HEK293 (cell line): ENCODE measurements around the gene HOXB8.

Experiments
- BCL11A ChIP-seq: fragments of 450-650 bp; formaldehyde crosslinking; IDR thresholded peaks from 2 replicates; pipeline ENCODE4 v1.5.1; 2016; ENCODE audit warnings: low read depth, missing biosample characterization, missing genetic modification characterization
- EGR2 ChIP-seq: fragments of 450-650 bp; formaldehyde crosslinking; IDR thresholded peaks from 2 replicates; pipeline ENCODE4 v1.5.1; 2016; ENCODE audit warnings: low read depth, missing biosample characterization, missing genetic modification characterization
- FEZF1 ChIP-seq: fragments of 450-650 bp; formaldehyde crosslinking; IDR thresholded peaks from 2 replicates; pipeline ENCODE4 v1.5.1; 2016; ENCODE audit warnings: missing biosample characterization, missing genetic modification characterization
- GLIS2 ChIP-seq: fragments of 450-650 bp; formaldehyde crosslinking; IDR thresholded peaks from 2 replicates; pipeline ENCODE4 v1.5.1; 2016; ENCODE audit warnings: missing biosample characterization, missing genetic modification characterization
- HOXA7 ChIP-seq: sonication (generic); formaldehyde crosslinking; IDR thresholded peaks from 2 replicates; pipeline ENCODE4 v1.8.1; 2022; ENCODE audit warnings: missing genetic modification reagents, borderline replicate concordance
- HOXD13 ChIP-seq: sonication (generic); formaldehyde crosslinking; IDR thresholded peaks from 2 replicates; pipeline ENCODE4 v1.8.0; 2022; ENCODE audit warnings: missing genetic modification reagents, borderline replicate concordance
- SALL2 ChIP-seq: fragments of 450-650 bp; formaldehyde crosslinking; IDR thresholded peaks from 2 replicates; pipeline ENCODE4 v1.5.0; 2017; ENCODE audit warnings: missing biosample characterization, mild to moderate bottlenecking, missing genetic modification characterization, borderline replicate concordance
- SP2 ChIP-seq: fragments of 450-650 bp; formaldehyde crosslinking; IDR thresholded peaks from 2 replicates; pipeline ENCODE4 v1.5.1; 2016; ENCODE audit warnings: missing biosample characterization, missing genetic modification characterization
- TRIM28 ChIP-seq: IDR thresholded peaks from 2 replicates; pipeline ENCODE4 v1.6.1; 2011; ENCODE audit warnings: low read length, control low read depth, borderline replicate concordance
- ZBTB20 ChIP-seq: fragments of 450-650 bp; formaldehyde crosslinking; IDR thresholded peaks from 2 replicates; pipeline ENCODE4 v1.5.1; 2016; ENCODE audit warnings: missing biosample characterization, missing genetic modification characterization
- ZBTB21 ChIP-seq: fragments of 450-650 bp; formaldehyde crosslinking; IDR thresholded peaks from 2 replicates; pipeline ENCODE4 v1.5.1; 2017; ENCODE audit warnings: missing biosample characterization, missing genetic modification characterization
- ZBTB8A ChIP-seq: fragments of 450-650 bp; formaldehyde crosslinking; IDR thresholded peaks from 2 replicates; pipeline ENCODE4 v1.5.1; 2016; ENCODE audit warnings: missing biosample characterization, missing genetic modification characterization
- ZFHX2 ChIP-seq: fragments of 450-650 bp; formaldehyde crosslinking; conservative IDR thresholded peaks from 2 replicates; pipeline ENCODE4 v1.5.1; 2016; ENCODE audit warnings: missing biosample characterization, missing genetic modification characterization
- ZNF10 ChIP-seq: fragments of 450-650 bp; formaldehyde crosslinking; IDR thresholded peaks from 2 replicates; pipeline ENCODE4 v1.5.1; 2017; ENCODE audit warnings: missing biosample characterization, missing genetic modification characterization
- ZNF114 ChIP-seq: fragments of 450-650 bp; formaldehyde crosslinking; IDR thresholded peaks from 2 replicates; pipeline ENCODE4 v1.5.0; 2017; ENCODE audit warnings: missing biosample characterization, missing genetic modification characterization
- ZNF121 ChIP-seq: fragments of 450-650 bp; formaldehyde crosslinking; IDR thresholded peaks from 2 replicates; pipeline ENCODE4 v1.5.1; 2016; ENCODE audit warnings: missing biosample characterization, missing genetic modification characterization
- ZNF146 ChIP-seq: fragments of 450-650 bp; formaldehyde crosslinking; IDR thresholded peaks from 2 replicates; pipeline ENCODE4 v1.5.1; 2016; ENCODE audit warnings: missing biosample characterization, missing genetic modification characterization
- ZNF169 ChIP-seq: fragments of 450-650 bp; formaldehyde crosslinking; IDR thresholded peaks from 2 replicates; pipeline ENCODE4 v1.5.1; 2016; ENCODE audit warnings: missing biosample characterization, missing genetic modification characterization
- ZNF223 ChIP-seq: fragments of 450-650 bp; formaldehyde crosslinking; IDR thresholded peaks from 2 replicates; pipeline ENCODE4 v1.5.1; 2016; ENCODE audit warnings: missing biosample characterization, missing genetic modification characterization
- ZNF292 ChIP-seq: fragments of 450-650 bp; formaldehyde crosslinking; IDR thresholded peaks from 2 replicates; pipeline ENCODE4 v1.5.1; 2016; ENCODE audit warnings: low read depth, missing biosample characterization, missing genetic modification characterization, borderline replicate concordance
- ZNF335 ChIP-seq: fragments of 450-650 bp; formaldehyde crosslinking; conservative IDR thresholded peaks from 2 replicates; pipeline ENCODE4 v1.5.1; 2016; ENCODE audit warnings: missing biosample characterization, missing genetic modification characterization
- ZNF501 ChIP-seq: fragments of 450-650 bp; formaldehyde crosslinking; IDR thresholded peaks from 2 replicates; pipeline ENCODE4 v1.5.1; 2016; ENCODE audit warnings: missing biosample characterization, missing genetic modification characterization
- ZNF600 ChIP-seq: fragments of 450-650 bp; formaldehyde crosslinking; IDR thresholded peaks from 2 replicates; pipeline ENCODE4 v1.5.1; 2016; ENCODE audit warnings: missing biosample characterization, missing genetic modification characterization
- ZNF660 ChIP-seq: fragments of 450-650 bp; IDR thresholded peaks from 2 replicates; pipeline ENCODE4 v1.5.1; 2018; ENCODE audit warnings: missing biosample characterization, mild to moderate bottlenecking, missing genetic modification characterization
- ZNF830 ChIP-seq: fragments of 450-650 bp; IDR thresholded peaks from 2 replicates; pipeline ENCODE4 v1.5.0; 2018; ENCODE audit warnings: missing biosample characterization, missing genetic modification characterization, low read depth, mild to moderate bottlenecking, moderate library complexity
- TF ChIP-seq, protein P1 (sequence below): fragments of 450-650 bp; formaldehyde crosslinking; IDR thresholded peaks from 2 replicates; pipeline ENCODE4; 2016; ENCODE audit warnings: missing biosample characterization, missing genetic modification characterization
- TF ChIP-seq, protein P2 (sequence below): fragments of 450-650 bp; formaldehyde crosslinking; IDR thresholded peaks from 2 replicates; pipeline ENCODE4 v1.5.1; 2016; ENCODE audit warnings: missing biosample characterization, missing genetic modification characterization
- TF ChIP-seq, protein P3 (sequence below): fragments of 450-650 bp; formaldehyde crosslinking; IDR thresholded peaks from 2 replicates; pipeline ENCODE4 v1.5.1; 2016; ENCODE audit warnings: missing biosample characterization, missing genetic modification characterization, borderline replicate concordance
- TF ChIP-seq, protein P4 (sequence below): fragments of 450-650 bp; formaldehyde crosslinking; IDR thresholded peaks from 2 replicates; pipeline ENCODE4 v1.5.1; 2017; ENCODE audit warnings: missing biosample characterization, missing genetic modification characterization
- TF ChIP-seq, protein P5 (sequence below): fragments of 450-650 bp; formaldehyde crosslinking; IDR thresholded peaks from 2 replicates; pipeline ENCODE4 v1.5.1; 2016; ENCODE audit warnings: missing biosample characterization, missing genetic modification characterization, borderline replicate concordance

The HOXB8 gene

DNA sequence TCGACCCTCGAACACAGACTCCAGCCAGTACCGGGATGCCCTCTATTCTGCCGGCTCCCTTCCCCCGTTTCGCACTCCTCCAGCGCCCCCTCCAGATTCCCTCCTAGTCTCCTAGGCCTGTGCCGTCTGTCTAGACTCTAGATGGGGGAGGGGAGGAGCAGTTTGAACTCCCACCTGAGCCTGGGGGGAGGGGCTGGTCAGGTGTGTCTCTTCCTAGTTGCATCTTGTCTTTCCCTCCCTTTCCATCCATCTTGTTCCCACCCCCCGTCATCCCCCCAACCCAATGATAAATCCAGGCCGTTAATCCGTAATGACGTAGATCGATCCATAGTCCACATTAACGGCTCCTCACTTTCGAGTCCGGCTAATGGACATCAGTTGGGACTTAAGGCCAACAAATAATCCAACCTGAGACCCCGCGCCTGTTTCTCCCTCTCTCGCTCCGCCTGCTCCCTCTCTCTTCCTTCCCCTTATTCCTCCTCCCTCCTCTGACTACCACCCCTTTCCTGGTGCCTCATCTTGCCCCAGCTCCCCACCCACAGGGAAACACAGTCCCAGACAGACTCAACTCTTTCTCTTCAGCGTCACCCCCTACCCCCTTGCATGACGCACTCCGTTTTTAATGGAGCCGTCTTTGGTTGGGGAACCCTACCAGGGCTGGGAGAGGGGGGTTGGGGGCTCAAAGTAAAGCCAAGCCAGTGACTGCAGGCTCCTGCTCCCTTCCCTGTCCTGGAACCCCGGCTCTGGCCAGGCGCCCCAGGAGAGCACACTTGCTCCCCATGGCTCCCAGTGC lies 18.2 kb downstream of the HOXB8 start (continued):
- TF ChIP-seq ZNF600 (tag by site-specific recombination) (peak; percentile 89), ZNF223 (0 out of 2 replicates have a peak, but pooled peaks have one; percentile 58), ZNF335 (peak; percentile 34; the same call in 1 of the 2 replicates), BCL11A (tag by site-specific recombination) (0 out of 2 replicates have a peak, but pooled peaks have one; percentile 43), FEZF1 (tag by site-specific recombination) (0 out of 2 replicates have a peak, but pooled peaks have one; percentile 7), ZBTB20 (tag by site-specific recombination) (peak; percentile 19; the same call in 1 of the 2 replicates), HOXA7 (no peak), ZNF501 (tag by site-specific recombination) (no peak), EGR2 (tag by site-specific recombination) (peak; percentile 46), SP2 (tag by site-specific recombination) (peak; percentile 74), HOXD13 (CRISPR knock-in tag) (no peak), ZBTB8A (tag by site-specific recombination) (no peak; the same call in none of the 2 replicates), GLIS2 (no peak; the same call in 1 of the 2 replicates), ZNF146 (peak; percentile 15; the same call in 1 of the 2 replicates), ZBTB21 (peak; percentile 91), ZNF169 (tag by site-specific recombination) (no peak), ZNF114 (tag by site-specific recombination) (no peak), ZNF660 (no peak), ZFHX2 (tag by site-specific recombination) (peak; percentile 54), ZNF292 (tag by site-specific recombination) (no peak), ZNF10 (no peak), SALL2 (tag by site-specific recombination) (no peak), ZNF830 (no peak), ZNF121 (tag by site-specific recombination) (0 out of 2 replicates have a peak, but pooled peaks have one; percentile 6), TRIM28 (no peak)
- TF ChIP-seq, protein P1, sequence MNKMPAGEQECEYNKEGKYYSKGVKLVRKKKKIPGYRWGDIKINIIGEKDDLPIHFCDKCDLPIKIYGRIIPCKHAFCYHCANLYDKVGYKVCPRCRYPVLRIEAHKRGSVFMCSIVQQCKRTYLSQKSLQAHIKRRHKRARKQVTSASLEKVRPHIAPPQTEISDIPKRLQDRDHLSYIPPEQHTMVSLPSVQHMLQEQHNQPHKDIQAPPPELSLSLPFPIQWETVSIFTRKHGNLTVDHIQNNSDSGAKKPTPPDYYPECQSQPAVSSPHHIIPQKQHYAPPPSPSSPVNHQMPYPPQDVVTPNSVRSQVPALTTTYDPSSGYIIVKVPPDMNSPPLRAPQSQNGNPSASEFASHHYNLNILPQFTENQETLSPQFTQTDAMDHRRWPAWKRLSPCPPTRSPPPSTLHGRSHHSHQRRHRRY (tag by site-specific recombination): 0 out of 2 replicates have a peak, but pooled peaks have one; percentile 23
- TF ChIP-seq, protein P2, sequence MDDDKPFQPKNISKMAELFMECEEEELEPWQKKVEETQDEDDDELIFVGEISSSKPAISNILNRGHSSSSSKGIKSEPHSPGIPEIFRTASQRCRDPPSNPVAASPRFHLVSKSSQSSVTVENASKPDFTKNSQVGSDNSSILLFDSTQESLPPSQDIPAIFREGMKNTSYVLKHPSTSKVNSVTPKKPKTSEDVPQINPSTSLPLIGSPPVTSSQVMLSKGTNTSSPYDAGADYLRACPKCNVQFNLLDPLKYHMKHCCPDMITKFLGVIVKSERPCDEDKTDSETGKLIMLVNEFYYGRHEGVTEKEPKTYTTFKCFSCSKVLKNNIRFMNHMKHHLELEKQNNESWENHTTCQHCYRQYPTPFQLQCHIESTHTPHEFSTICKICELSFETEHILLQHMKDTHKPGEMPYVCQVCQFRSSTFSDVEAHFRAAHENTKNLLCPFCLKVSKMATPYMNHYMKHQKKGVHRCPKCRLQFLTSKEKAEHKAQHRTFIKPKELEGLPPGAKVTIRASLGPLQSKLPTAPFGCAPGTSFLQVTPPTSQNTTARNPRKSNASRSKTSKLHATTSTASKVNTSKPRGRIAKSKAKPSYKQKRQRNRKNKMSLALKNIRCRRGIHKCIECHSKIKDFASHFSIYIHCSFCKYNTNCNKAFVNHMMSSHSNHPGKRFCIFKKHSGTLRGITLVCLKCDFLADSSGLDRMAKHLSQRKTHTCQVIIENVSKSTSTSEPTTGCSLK (tag by site-specific recombination): no peak
- TF ChIP-seq, protein P3, sequence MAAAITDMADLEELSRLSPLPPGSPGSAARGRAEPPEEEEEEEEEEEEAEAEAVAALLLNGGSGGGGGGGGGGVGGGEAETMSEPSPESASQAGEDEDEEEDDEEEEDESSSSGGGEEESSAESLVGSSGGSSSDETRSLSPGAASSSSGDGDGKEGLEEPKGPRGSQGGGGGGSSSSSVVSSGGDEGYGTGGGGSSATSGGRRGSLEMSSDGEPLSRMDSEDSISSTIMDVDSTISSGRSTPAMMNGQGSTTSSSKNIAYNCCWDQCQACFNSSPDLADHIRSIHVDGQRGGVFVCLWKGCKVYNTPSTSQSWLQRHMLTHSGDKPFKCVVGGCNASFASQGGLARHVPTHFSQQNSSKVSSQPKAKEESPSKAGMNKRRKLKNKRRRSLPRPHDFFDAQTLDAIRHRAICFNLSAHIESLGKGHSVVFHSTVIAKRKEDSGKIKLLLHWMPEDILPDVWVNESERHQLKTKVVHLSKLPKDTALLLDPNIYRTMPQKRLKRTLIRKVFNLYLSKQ (tag by site-specific recombination): no peak
- TF ChIP-seq, protein P4, sequence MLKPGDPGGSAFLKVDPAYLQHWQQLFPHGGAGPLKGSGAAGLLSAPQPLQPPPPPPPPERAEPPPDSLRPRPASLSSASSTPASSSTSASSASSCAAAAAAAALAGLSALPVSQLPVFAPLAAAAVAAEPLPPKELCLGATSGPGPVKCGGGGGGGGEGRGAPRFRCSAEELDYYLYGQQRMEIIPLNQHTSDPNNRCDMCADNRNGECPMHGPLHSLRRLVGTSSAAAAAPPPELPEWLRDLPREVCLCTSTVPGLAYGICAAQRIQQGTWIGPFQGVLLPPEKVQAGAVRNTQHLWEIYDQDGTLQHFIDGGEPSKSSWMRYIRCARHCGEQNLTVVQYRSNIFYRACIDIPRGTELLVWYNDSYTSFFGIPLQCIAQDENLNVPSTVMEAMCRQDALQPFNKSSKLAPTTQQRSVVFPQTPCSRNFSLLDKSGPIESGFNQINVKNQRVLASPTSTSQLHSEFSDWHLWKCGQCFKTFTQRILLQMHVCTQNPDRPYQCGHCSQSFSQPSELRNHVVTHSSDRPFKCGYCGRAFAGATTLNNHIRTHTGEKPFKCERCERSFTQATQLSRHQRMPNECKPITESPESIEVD (tag by site-specific recombination): no peak
- TF ChIP-seq, protein P5, sequence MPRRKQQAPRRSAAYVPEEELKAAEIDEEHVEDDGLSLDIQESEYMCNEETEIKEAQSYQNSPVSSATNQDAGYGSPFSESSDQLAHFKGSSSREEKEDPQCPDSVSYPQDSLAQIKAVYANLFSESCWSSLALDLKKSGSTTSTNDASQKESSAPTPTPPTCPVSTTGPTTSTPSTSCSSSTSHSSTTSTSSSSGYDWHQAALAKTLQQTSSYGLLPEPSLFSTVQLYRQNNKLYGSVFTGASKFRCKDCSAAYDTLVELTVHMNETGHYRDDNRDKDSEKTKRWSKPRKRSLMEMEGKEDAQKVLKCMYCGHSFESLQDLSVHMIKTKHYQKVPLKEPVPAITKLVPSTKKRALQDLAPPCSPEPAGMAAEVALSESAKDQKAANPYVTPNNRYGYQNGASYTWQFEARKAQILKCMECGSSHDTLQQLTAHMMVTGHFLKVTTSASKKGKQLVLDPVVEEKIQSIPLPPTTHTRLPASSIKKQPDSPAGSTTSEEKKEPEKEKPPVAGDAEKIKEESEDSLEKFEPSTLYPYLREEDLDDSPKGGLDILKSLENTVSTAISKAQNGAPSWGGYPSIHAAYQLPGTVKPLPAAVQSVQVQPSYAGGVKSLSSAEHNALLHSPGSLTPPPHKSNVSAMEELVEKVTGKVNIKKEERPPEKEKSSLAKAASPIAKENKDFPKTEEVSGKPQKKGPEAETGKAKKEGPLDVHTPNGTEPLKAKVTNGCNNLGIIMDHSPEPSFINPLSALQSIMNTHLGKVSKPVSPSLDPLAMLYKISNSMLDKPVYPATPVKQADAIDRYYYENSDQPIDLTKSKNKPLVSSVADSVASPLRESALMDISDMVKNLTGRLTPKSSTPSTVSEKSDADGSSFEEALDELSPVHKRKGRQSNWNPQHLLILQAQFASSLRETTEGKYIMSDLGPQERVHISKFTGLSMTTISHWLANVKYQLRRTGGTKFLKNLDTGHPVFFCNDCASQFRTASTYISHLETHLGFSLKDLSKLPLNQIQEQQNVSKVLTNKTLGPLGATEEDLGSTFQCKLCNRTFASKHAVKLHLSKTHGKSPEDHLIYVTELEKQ (tag by site-specific recombination): peak; percentile 54; the same call in 1 of the 2 replicates
